NCI-H1694 (cell line): Measurements from ENCODE around the gene RORC.

ENCODE experiments used
- DNase-seq: peaks from one replicate; lab custom pipeline; 2025; lab: John Stamatoyannopoulos, UW

The RORC gene

GRCh38 chr1:151825751-151826660, 5.6 kb downstream of the RORC start:
- no peak for DNase-seq

- no peak for DNase-seq
Measured at GRCh38 chr1:151825204-151825603, 6.4 kb downstream of the RORC start.

GRCh38 chr1:151823175-151823574, 8.4 kb downstream of the RORC start:
- DNase-seq = no peak

- no peak for DNase-seq
Measured at GRCh38 chr1:151822404-151822803, 9.2 kb downstream of the RORC start.

- DNase-seq = no peak
Measured at GRCh38 chr1:151820940-151821339, 10.7 kb downstream of the RORC start.

- DNase-seq = no peak
Measured at GRCh38 chr1:151819976-151820623, 11.5 kb downstream of the RORC start.

GRCh38 chr1:151819227-151819835, 12.3 kb downstream of the RORC start:
- no peak for DNase-seq

- DNase-seq = no peak
Measured at GRCh38 chr1:151817353-151817730, 14.3 kb downstream of the RORC start.

- DNase-seq = no peak
Measured at GRCh38 chr1:151816548-151817352, 14.9 kb downstream of the RORC start.

- DNase-seq = no peak
Measured at GRCh38 chr1:151815716-151816327, 15.8 kb downstream of the RORC start.

GRCh38 chr1:151814971-151815545, 16.5 kb downstream of the RORC start:
- DNase-seq = no peak

GRCh38 chr1:151814426-151814825, 17.2 kb downstream of the RORC start:
- DNase-seq = no peak

GRCh38 chr1:151813271-151813977, 18.2 kb downstream of the RORC start:
- DNase-seq = no peak

GRCh38 chr1:151811181-151811580, 20.4 kb downstream of the RORC start:
- DNase-seq = no peak

GRCh38 chr1:151809985-151810556, 21.5 kb downstream of the RORC start:
- no peak for DNase-seq

GRCh38 chr1:151809290-151809984, 22.2 kb downstream of the RORC start:
- DNase-seq = no peak

GRCh38 chr1:151807766-151808165, 23.8 kb downstream of the RORC start:
- DNase-seq = no peak

- DNase-seq = no peak
Measured at GRCh38 chr1:151807131-151807530, 24.5 kb downstream of the RORC start.

GRCh38 chr1:151806170-151806569, 25.4 kb downstream of the RORC start:
- DNase-seq = no peak
